Stomach (tissue), 9 donors: ENCODE data around the gene LILRB5. TPM values are rescaled to one million over a fixed set of nuclear protein-coding genes. Genes with fewer than 3 reads are reported as not detected.
A peak's percentile ranks its signal among the peaks of the same experiment; 100 is the strongest.
"Not testable (repeated sequence)": the region's sequence is repeated elsewhere in the genome, so short reads cannot be mapped to it uniquely, and the experiment has no call there.

Source experiments
- DNase-seq, 2 donors: peaks; one replicate each; pipeline versions ENCODE4 v3.0.0 to v3.0.0-alpha.2; 2013 to 2019
- H3K27ac ChIP-seq, 5 donors: fragments of 200-600 bp in 4 of 5; sonication (generic) in 4 of 5; one replicate each; pipeline ENCODE4 v1.5.1; 2013 to 2019; ENCODE audit warnings: mild to moderate bottlenecking in 1 of 5, moderate library complexity in 1 of 5
- H3K27me3 ChIP-seq, 3 donors: fragments of 200-600 bp; sonication (generic); one replicate each; pipeline ENCODE4 v1.5.1; 2017 to 2019; ENCODE audit warnings: mixed run types in 1 of 3
- H3K36me3 ChIP-seq, 4 donors: fragments of 200-600 bp; sonication (generic); 1 replicate in 3 of 4; 2 replicates in 1 of 4; pipeline ENCODE4 v1.5.1; 2016 to 2019
- H3K4me1 ChIP-seq, 4 donors: fragments of 200-600 bp; sonication (generic); one replicate each; pipeline ENCODE4 v1.5.1; 2016 to 2019
- H3K4me3 ChIP-seq, 4 donors: fragments of 200-600 bp; sonication (generic) in 3 of 4; one replicate each; pipeline ENCODE4 v1.5.1; 2016 to 2019; ENCODE audit warnings: mild to moderate bottlenecking in 1 of 4
- H3K9me3 ChIP-seq, 4 donors: fragments of 200-600 bp; sonication (generic); one replicate each; pipeline ENCODE4 v1.5.1; 2016 to 2019
- EP300 ChIP-seq: sonication (generic); formaldehyde crosslinking; IDR thresholded peaks from one replicate; pipeline ENCODE4 v1.6.1; 2017; ENCODE audit warnings: antibody characterized with exemption
- POLR2A ChIP-seq, 4 donors: fragments of 450-650 bp; IDR thresholded peaks; one replicate each; pipeline ENCODE4 v1.6.1; 2016; ENCODE audit warnings: antibody characterized with exemption in 4 of 4, control low read depth in 2 of 4, mild to moderate bottlenecking in 1 of 4, moderate library complexity in 1 of 4
- POLR2AphosphoS5 ChIP-seq, 3 donors: sonication (generic); formaldehyde crosslinking; IDR thresholded peaks; one replicate each; pipeline ENCODE4 v1.6.1; 2016; ENCODE audit warnings: antibody characterized with exemption in 3 of 3
- WGBS, 5 donors: extraction: QIAGEN DNeasy Blood & Tissue Kit in 3 of 5; methylation state at CpG; one replicate each; pipeline versions ENCODE4 v1.1.5 to v1.1.7; 2013 to 2018; 5-methylcytosine and 5-hydroxymethylcytosine counted together
- intact Hi-C: fragments of 100-400 bp; cut with DNase I; formaldehyde crosslinking; loops from one replicate; pipeline ENCODE4 v1.15.1; 2023; ENCODE audit warnings: low total_unique reads
- polyA plus RNA-seq, 3 donors: library from polyadenylated mRNA; stranded (reverse); fragments of 200-250 nt; gene quantifications; one replicate each; pipeline ENCODE4 v1.2.3, GENCODE V29; 2013
- total RNA-seq, 5 donors: library from RNA; depleted of rRNA; stranded (reverse); fragments of >200 nt; gene quantifications; one replicate each; pipeline versions ENCODE4 v1.1.0 to v1.2.3, GENCODE V29; 2014 to 2016
- TF ChIP-seq, protein P1 (sequence below), 7 experiments: fragments of 450-650 bp in 4 of 7; fragments of 200-600 bp in 3 of 7; sonication (generic) in 3 of 7; IDR thresholded peaks; one replicate each; pipeline ENCODE4 v1.5.1; 2016 to 2019; ENCODE audit warnings: antibody characterized with exemption in 7 of 7, control low read depth in 2 of 7, mild to moderate bottlenecking in 1 of 7
- donor health status: healthy with polysubstance abuse.
- donor health status: Bipolar disorder and iron deficiency.
- donor health status: healthy.

LILRB5 gene
- total and polyA plus RNA-seq, 8 donors: 0.28 to 40.8 (median 3.1) TPM; not detected in 1

DNA sequence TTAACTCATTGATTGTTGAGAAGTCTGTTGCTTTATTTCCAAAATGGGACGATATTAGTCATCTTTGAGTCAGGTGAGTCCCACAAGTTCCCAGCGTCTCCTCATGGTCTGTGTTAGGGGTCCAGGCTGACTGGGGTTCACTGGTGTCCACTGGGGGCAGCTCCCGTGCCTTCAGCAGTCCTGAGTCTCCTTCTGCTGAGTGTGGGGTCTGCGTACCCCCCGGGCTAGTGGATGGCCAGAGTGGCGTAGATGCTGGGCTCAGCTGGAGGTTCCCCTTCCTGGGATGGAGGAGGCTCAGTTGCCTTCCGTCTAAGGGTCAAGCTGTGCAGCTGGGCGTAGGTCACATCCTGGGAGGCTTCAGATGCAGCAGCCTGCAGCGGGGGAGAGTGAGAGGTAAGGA lies 40.2 kb downstream of the LILRB5 start:
- no peak overlapping the region for H3K4me3 ChIP-seq
- no peaks in the 10 kb centered on the region for H3K9me3 ChIP-seq
- H3K4me1 ChIP-seq: peaks cover 0 to 7% (median 0%) of the 10 kb centered on the region in 4 donors
- H3K27me3 ChIP-seq: peaks cover 0 to 14% (median 0%) of the 10 kb centered on the region in 3 donors
- no peak for TF ChIP-seq POLR2AphosphoS5 (IDR thresholded peaks at IDR 0.05)
- TF ChIP-seq, protein P1, sequence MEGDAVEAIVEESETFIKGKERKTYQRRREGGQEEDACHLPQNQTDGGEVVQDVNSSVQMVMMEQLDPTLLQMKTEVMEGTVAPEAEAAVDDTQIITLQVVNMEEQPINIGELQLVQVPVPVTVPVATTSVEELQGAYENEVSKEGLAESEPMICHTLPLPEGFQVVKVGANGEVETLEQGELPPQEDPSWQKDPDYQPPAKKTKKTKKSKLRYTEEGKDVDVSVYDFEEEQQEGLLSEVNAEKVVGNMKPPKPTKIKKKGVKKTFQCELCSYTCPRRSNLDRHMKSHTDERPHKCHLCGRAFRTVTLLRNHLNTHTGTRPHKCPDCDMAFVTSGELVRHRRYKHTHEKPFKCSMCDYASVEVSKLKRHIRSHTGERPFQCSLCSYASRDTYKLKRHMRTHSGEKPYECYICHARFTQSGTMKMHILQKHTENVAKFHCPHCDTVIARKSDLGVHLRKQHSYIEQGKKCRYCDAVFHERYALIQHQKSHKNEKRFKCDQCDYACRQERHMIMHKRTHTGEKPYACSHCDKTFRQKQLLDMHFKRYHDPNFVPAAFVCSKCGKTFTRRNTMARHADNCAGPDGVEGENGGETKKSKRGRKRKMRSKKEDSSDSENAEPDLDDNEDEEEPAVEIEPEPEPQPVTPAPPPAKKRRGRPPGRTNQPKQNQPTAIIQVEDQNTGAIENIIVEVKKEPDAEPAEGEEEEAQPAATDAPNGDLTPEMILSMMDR (IDR thresholded peaks at IDR 0.05): no peak
- no peak for TF ChIP-seq EP300
- no peak for TF ChIP-seq POLR2A (IDR thresholded peaks at IDR 0.05)
- H3K27ac ChIP-seq: no peak overlapping the region
- intact Hi-C loops: no loop called here
- no peak for DNase-seq
- WGBS, 5 donors: 81 to 93% (median 87%) methylated on average over 7 to 9 of the region's 9 CpGs
- H3K36me3 ChIP-seq: peaks cover 0 to 33% (median 10%) of the 10 kb centered on the region in 4 donors

DNA sequence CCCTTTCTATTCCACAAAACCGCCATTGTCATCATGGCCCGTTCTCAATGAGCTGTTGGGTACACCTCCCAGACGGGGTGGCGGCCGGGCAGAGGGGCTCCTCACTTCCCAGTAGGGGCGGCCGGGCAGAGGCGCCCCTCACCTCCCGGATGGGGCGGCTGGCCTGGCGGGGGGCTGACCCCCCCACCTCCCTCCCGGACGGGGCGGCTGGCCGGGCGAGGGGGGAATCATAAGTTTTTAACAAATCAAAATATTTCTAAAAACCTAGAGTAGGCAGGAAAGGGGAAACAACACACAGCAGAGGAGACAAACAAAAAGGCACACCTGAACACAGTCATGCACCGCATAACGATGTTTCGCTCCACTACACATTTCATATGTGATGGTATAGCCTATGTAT lies 42.3 kb downstream of the LILRB5 start:
- H3K9me3 ChIP-seq, H3K4me3 ChIP-seq, H3K27me3 ChIP-seq, intact Hi-C loops, DNase-seq, H3K27ac ChIP-seq: not testable (repeated sequence)
- Histone ChIP-seq H3K4me1 (peaks cover 14 to 23% (median 16%) of the 10 kb centered on the region in 4 donors), H3K36me3 (peaks cover 0 to 33% (median 10%) of the 10 kb centered on the region in 4 donors)
- WGBS, 5 donors: 90 to 99% (median 98%) methylated on average over 11 to 16 of the region's 19 CpGs

DNA sequence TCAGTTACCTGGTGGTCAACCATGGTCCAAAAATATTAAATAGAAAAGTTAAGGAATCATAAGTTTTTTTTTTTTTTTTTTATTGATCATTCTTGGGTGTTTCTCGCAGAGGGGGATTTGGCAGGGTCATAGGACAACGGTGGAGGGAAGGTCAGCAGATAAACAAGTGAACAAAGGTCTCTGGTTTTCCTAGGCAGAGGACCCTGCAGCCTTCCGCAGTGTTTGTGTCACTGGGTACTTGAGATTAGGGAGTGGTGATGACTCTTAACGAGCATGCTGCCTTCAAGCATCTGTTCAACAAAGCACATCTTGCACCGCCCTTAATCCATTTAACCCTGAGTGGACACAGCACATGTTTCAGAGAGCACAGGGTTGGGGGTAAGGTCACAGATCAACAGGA lies 42.9 kb downstream of the LILRB5 start:
- DNase-seq, H3K4me3 ChIP-seq, intact Hi-C loops, H3K27ac ChIP-seq, H3K9me3 ChIP-seq, H3K27me3 ChIP-seq: not testable (repeated sequence)
- Histone ChIP-seq H3K36me3 (peaks cover 0 to 29% (median 7%) of the 10 kb centered on the region in 4 donors), H3K4me1 (peaks cover 20 to 23% (median 21%) of the 10 kb centered on the region in 4 donors)
- 48 to 67% (median 65%) methylated on average over 3 to 5 of the region's 5 CpGs for WGBS, 5 donors

DNA sequence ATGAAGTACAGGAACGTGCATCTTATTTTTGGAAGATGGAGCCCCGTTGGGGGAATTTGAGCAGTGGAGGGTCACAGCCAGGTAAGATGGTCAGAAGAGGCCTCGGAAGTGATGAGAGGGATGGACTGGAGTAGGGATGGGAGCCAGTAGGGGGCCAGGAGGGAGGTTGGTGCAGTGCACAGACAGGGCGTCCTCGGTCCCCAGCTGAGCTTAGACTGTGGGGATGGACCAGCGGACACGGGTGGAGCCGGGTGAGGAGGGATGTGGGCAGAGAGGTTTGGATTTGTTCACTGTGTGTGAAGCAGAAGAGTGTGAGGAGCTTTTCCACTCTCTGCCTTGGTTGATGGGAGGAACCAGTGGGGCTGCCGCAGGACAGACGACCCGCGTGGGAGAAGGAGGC lies 45.8 kb downstream of the LILRB5 start:
- DNase-seq: no peak
- TF ChIP-seq, protein P1 (IDR thresholded peaks at IDR 0.05): no peak
- TF ChIP-seq POLR2AphosphoS5 (IDR thresholded peaks at IDR 0.05): no peak
- no peak for TF ChIP-seq EP300
- TF ChIP-seq POLR2A (IDR thresholded peaks at IDR 0.05): no peak
- H3K27me3 ChIP-seq: no peaks in the 10 kb centered on the region
- H3K36me3 ChIP-seq: peaks cover 18 to 27% (median 26%) of the 10 kb centered on the region in 4 donors
- intact Hi-C loops: no loop called here
- H3K9me3 ChIP-seq: no peaks in the 10 kb centered on the region
- H3K4me1 ChIP-seq: peaks cover 46 to 52% (median 51%) of the 10 kb centered on the region in 4 donors
- peak overlapping the region; percentile 7 to 94 (median 84) for H3K27ac ChIP-seq
- WGBS, 5 donors: 81 to 86% (median 82%) methylated on average over 12 of the region's 12 CpGs
- no peak overlapping the region for H3K4me3 ChIP-seq

DNA sequence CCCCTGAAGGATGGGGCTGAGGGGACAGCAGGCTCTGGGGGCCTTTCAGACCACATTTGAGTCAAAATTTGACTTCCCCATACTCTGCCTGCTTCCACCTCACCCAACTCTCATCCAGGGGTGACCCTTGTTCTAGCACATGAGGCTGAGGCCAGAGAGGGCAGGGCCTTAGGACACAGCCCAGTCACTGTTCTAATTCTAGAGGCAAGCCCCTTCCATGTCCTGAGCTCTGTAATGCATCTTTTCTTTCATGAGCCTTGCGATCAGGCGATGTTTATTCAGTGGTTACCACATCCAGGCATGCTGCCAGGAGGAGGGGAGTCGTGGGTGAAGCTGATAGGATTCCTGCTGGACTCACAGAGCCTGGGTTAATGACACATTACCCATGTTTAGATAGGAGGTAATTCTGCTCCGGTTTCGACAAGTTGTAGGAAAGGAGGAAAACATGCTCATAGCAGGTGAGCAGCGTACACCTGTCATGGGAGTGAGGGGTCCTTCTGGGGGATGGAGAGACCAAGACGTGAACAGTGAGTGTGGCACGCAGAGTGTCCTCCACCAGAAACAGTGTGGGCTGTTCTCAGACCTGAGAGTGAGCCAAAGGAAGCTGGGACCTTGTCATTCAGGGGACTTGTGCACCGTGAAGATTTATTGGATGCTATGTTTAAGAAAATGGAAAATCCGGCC lies 47.1 kb downstream of the LILRB5 start:
- DNase-seq: peak; percentile 97
- no peaks in the 10 kb centered on the region for H3K27me3 ChIP-seq
- peak overlapping the region in 1 of 4 donors; percentile 15 for H3K4me3 ChIP-seq
- H3K36me3 ChIP-seq: peaks cover 31 to 40% (median 37%) of the 10 kb centered on the region in 4 donors
- intact Hi-C loops: no loop called here
- H3K27ac ChIP-seq: peak overlapping the region; percentile 81 to 94 (median 89)
- 7 to 23% (median 17%) methylated on average over 10 of the region's 10 CpGs for WGBS, 5 donors
- H3K4me1 ChIP-seq: peaks cover 52 to 65% (median 64%) of the 10 kb centered on the region in 4 donors
- TF ChIP-seq, protein P1 (IDR thresholded peaks at IDR 0.05): no peak
- TF ChIP-seq POLR2AphosphoS5 (IDR thresholded peaks at IDR 0.05) (peak; percentile 74 to 98 (median 83)), POLR2A (IDR thresholded peaks at IDR 0.05) (no peak), EP300 (no peak)
- H3K9me3 ChIP-seq: no peaks in the 10 kb centered on the region
